Spleen (tissue), 11 donors: ENCODE measurements around the gene PCNX2. TPM values are rescaled to one million over a fixed set of nuclear protein-coding genes. Genes with fewer than 3 reads are reported as not detected.
A peak's percentile ranks its signal among the peaks of the same experiment; 100 is the strongest.

Experiments used
- DNase-seq: peaks from one replicate; pipeline ENCODE4 v3.0.0-alpha.2; 2020
- H3K27ac ChIP-seq, 8 donors: fragments of 200-600 bp; sonication (generic) in 7 of 8; 1 replicate in 4 of 8; 2 replicates in 4 of 8; pipeline versions ENCODE4 v1.5.0 to v1.8.0; 2016 to 2021; ENCODE audit warnings: inconsistent platforms in 4 of 8, mild to moderate bottlenecking in 4 of 8, moderate library complexity in 1 of 8
- H3K27me3 ChIP-seq, 7 donors: fragments of 200-600 bp; sonication (generic) in 6 of 7; replicated peaks in 1 of 7; 1 replicate in 4 of 7; 2 replicates in 3 of 7; pipeline versions ENCODE4 v1.5.0 to v1.8.0; 2016 to 2021; ENCODE audit warnings: inconsistent platforms in 3 of 7, mild to moderate bottlenecking in 1 of 7
- H3K36me3 ChIP-seq, 6 donors: fragments of 200-600 bp; sonication (generic) in 5 of 6; 1 replicate in 4 of 6; 2 replicates in 2 of 6; pipeline versions ENCODE4 v1.5.0 to v1.8.0; 2016 to 2021; ENCODE audit warnings: inconsistent platforms in 2 of 6
- H3K4me1 ChIP-seq, 6 donors: fragments of 200-600 bp; sonication (generic) in 5 of 6; 1 replicate in 3 of 6; 2 replicates in 3 of 6; pipeline versions ENCODE4 v1.5.0 to v1.8.0; 2016 to 2021; ENCODE audit warnings: inconsistent platforms in 3 of 6
- H3K4me3 ChIP-seq, 8 donors: fragments of 200-600 bp; sonication (generic) in 7 of 8; 1 replicate in 4 of 8; 2 replicates in 4 of 8; pipeline versions ENCODE4 v1.5.0 to v1.8.0; 2016 to 2021; ENCODE audit warnings: inconsistent platforms in 4 of 8, mild to moderate bottlenecking in 4 of 8, moderate library complexity in 2 of 8
- H3K9me3 ChIP-seq, 8 donors: fragments of 200-600 bp; sonication (generic) in 7 of 8; 1 replicate in 4 of 8; 2 replicates in 4 of 8; pipeline versions ENCODE4 v1.5.0 to v1.8.0; 2016 to 2021; ENCODE audit warnings: inconsistent platforms in 4 of 8
- CTCF ChIP-seq, 11 experiments: fragments of 200-600 bp in 7 of 11; fragments of 450-650 bp in 4 of 11; sonication (generic) in 4 of 11; IDR thresholded peaks in 8 of 11; conservative IDR thresholded peaks in 3 of 11; 1 replicate in 7 of 11; 2 replicates in 4 of 11; pipeline versions ENCODE4 v1.4.0 to v1.8.0; 2016 to 2021; ENCODE audit warnings: antibody characterized with exemption in 11 of 11, inconsistent platforms in 4 of 11, mild to moderate bottlenecking in 1 of 11
- POLR2A ChIP-seq, 3 donors: fragments of 450-650 bp; IDR thresholded peaks; one replicate each; pipeline ENCODE4 v1.5.1; 2017; ENCODE audit warnings: antibody characterized with exemption in 3 of 3, mild to moderate bottlenecking in 1 of 3
- POLR2AphosphoS5 ChIP-seq, 3 donors: sonication (generic); formaldehyde crosslinking; IDR thresholded peaks; one replicate each; pipeline ENCODE4 v1.5.1; 2017; ENCODE audit warnings: antibody characterized with exemption in 3 of 3
- WGBS, 5 donors: extraction: QIAGEN DNeasy Blood & Tissue Kit in 3 of 5; methylation state at CpG; one replicate each; pipeline versions ENCODE4 v1.1.5 to v1.1.7; 2013 to 2018; 5-methylcytosine and 5-hydroxymethylcytosine counted together
- intact Hi-C: fragments of 100-400 bp; cut with DNase I; formaldehyde crosslinking; loops from one replicate; pipeline ENCODE4 v1.15.0; 2023; ENCODE audit warnings: low total_unique reads
- polyA plus RNA-seq, 3 donors: library from polyadenylated mRNA; stranded (reverse); fragments of 200-250 nt; gene quantifications; one replicate each; pipeline ENCODE4 v1.2.1, GENCODE V29; 2013
- total RNA-seq, 7 donors: library from RNA; depleted of rRNA in 3 of 7; stranded (reverse); fragments of >200 nt in 3 of 7; fragmentation: NEBNext Ultra II Directional in 4 of 7; extraction: Animal tissue kit (Norgen Biotek cat#: 25700) in 4 of 7; gene quantifications; one replicate each; pipeline versions ENCODE4 v1.1.0 to v1.2.1, GENCODE V29; 2016 to 2021
- donor health status: healthy with polysubstance abuse.
- donor health status: DM: no; HTN: no; CAD: no; lungs with moderate emphysema.
- donor health status: DM: no; HTN: no; CAD: no.
- donor health status: Bipolar disorder and iron deficiency.
- donor health status: healthy.
- donor health status: DM: no; HTN: no; CAD: no.
- donor health status: DM: yes; HTN: yes; CAD: no.

PCNX2 gene
- total and polyA plus RNA-seq, 10 donors = 4.0 to 26.5 (median 15.4) TPM

GRCh38 chr1:232987774-232988140 is 307.8 kb downstream of the PCNX2 start:
- H3K4me1 ChIP-seq = no peaks in the 10 kb centered on the region
- intact Hi-C loops = no loop called here
- H3K4me3 ChIP-seq = no peak overlapping the region
- WGBS, 5 donors = 83 to 94% (median 90%) methylated on average over 11 to 13 of the region's 13 CpGs
- H3K27me3 ChIP-seq = no peaks in the 10 kb centered on the region
- H3K27ac ChIP-seq = no peak overlapping the region
- TF ChIP-seq CTCF (IDR thresholded peaks at IDR 0.05 in 8 of 11, conservative IDR thresholded peaks at IDR 0.05 in 3 of 11) (no peak), POLR2A (IDR thresholded peaks at IDR 0.05) (no peak), POLR2AphosphoS5 (IDR thresholded peaks at IDR 0.05) (no peak)
- peaks cover 0 to 46% (median 0%) of the 10 kb centered on the region in 6 donors for H3K36me3 ChIP-seq
- no peak for DNase-seq
- H3K9me3 ChIP-seq = no peaks in the 10 kb centered on the region

GRCh38 chr1:232987046-232987773 is 308.3 kb downstream of the PCNX2 start:
- Histone ChIP-seq H3K36me3 (peaks cover 0 to 42% (median 0%) of the 10 kb centered on the region in 6 donors), H3K27me3 (no peaks in the 10 kb centered on the region), H3K4me1 (no peaks in the 10 kb centered on the region), H3K27ac (no peak overlapping the region), H3K9me3 (no peaks in the 10 kb centered on the region), H3K4me3 (no peak overlapping the region)
- intact Hi-C loops = no loop called here
- WGBS, 5 donors = 89 to 95% (median 92%) methylated on average over 10 to 11 of the region's 11 CpGs
- TF ChIP-seq CTCF (IDR thresholded peaks at IDR 0.05 in 8 of 11, conservative IDR thresholded peaks at IDR 0.05 in 3 of 11) (no peak), POLR2A (IDR thresholded peaks at IDR 0.05) (no peak), POLR2AphosphoS5 (IDR thresholded peaks at IDR 0.05) (no peak)
- no peak for DNase-seq

GRCh38 chr1:232986527-232986922 is 309.0 kb downstream of the PCNX2 start:
- 89 to 98% (median 93%) methylated on average over 1 to 5 of the region's 5 CpGs for WGBS, 5 donors
- no peak overlapping the region for H3K4me3 ChIP-seq
- H3K36me3 ChIP-seq = peaks cover 0 to 36% (median 0%) of the 10 kb centered on the region in 6 donors
- H3K4me1 ChIP-seq = no peaks in the 10 kb centered on the region
- DNase-seq = no peak
- intact Hi-C loops = no loop called here
- no peak overlapping the region for H3K27ac ChIP-seq
- H3K9me3 ChIP-seq = no peaks in the 10 kb centered on the region
- H3K27me3 ChIP-seq = no peaks in the 10 kb centered on the region
- TF ChIP-seq POLR2A (IDR thresholded peaks at IDR 0.05) = no peak
- TF ChIP-seq POLR2AphosphoS5 (IDR thresholded peaks at IDR 0.05) = no peak
- no peak for TF ChIP-seq CTCF (IDR thresholded peaks at IDR 0.05 in 8 of 11, conservative IDR thresholded peaks at IDR 0.05 in 3 of 11)

- Histone ChIP-seq H3K27ac (no peak overlapping the region), H3K9me3 (no peaks in the 10 kb centered on the region), H3K36me3 (peaks cover 0 to 34% (median 0%) of the 10 kb centered on the region in 6 donors), H3K27me3 (no peaks in the 10 kb centered on the region), H3K4me1 (no peaks in the 10 kb centered on the region), H3K4me3 (no peak overlapping the region)
- DNase-seq = no peak
- TF ChIP-seq POLR2A (IDR thresholded peaks at IDR 0.05) (no peak), POLR2AphosphoS5 (IDR thresholded peaks at IDR 0.05) (peak in 1 of 3 donors; percentile 34)
- 89 to 95% (median 94%) methylated on average over 27 to 31 of the region's 31 CpGs for WGBS, 5 donors
- intact Hi-C loops = no loop called here
Observed at GRCh38 chr1:232985882-232986526, 309.5 kb downstream of the PCNX2 start.
